Trophoblast cell (in vitro differentiated cells and primary cell): ENCODE measurements around the gene ANP32D.
"Not testable (repeated sequence)": the region's sequence is repeated elsewhere in the genome, so short reads cannot be mapped to it uniquely, and the experiment has no call there.

Experiments used
- DNase-seq, 2 donors: peaks; one replicate each; pipeline ENCODE4 v3.0.0-alpha.2; 2016
- H2AFZ ChIP-seq: 2 replicates; pipeline ENCODE4 v1.6.1; 2013; ENCODE audit warnings: low read length, moderate library complexity, mild to moderate bottlenecking; ENCODE audit not compliant: insufficient read depth, poor library complexity
- H2AK5ac ChIP-seq: 2 replicates; pipeline ENCODE4 v1.6.1; 2013; ENCODE audit warnings: mild to moderate bottlenecking, low read length
- H2BK120ac ChIP-seq: 2 replicates; pipeline ENCODE4 v1.6.1; 2013; ENCODE audit warnings: low read length, mild to moderate bottlenecking, moderate library complexity; ENCODE audit not compliant: insufficient read depth, poor library complexity
- H2BK12ac ChIP-seq: 2 replicates; pipeline ENCODE4 v1.6.1; 2013; ENCODE audit warnings: mild to moderate bottlenecking, low read length, moderate library complexity
- H2BK5ac ChIP-seq: 2 replicates; pipeline ENCODE4 v1.6.1; 2013; ENCODE audit warnings: low read length, low read depth, moderate library complexity, mild to moderate bottlenecking; ENCODE audit not compliant: poor library complexity
- H3K14ac ChIP-seq: 2 replicates; pipeline ENCODE4 v1.6.1; 2013; ENCODE audit warnings: mild to moderate bottlenecking, low read length
- H3K18ac ChIP-seq: 2 replicates; pipeline ENCODE4 v1.6.1; 2013; ENCODE audit warnings: mild to moderate bottlenecking, low read length
- H3K23ac ChIP-seq: 2 replicates; pipeline ENCODE4 v1.6.1; 2013; ENCODE audit warnings: low read length
- H3K27ac ChIP-seq: 2 replicates; pipeline ENCODE4 v1.5.1; 2013; ENCODE audit warnings: low read depth, mild to moderate bottlenecking, inconsistent platforms, low read length, moderate library complexity
- H3K27me3 ChIP-seq: 2 replicates; pipeline ENCODE4 v1.6.1; 2013; ENCODE audit warnings: inconsistent platforms, mild to moderate bottlenecking, low read length, moderate library complexity; ENCODE audit not compliant: insufficient read depth
- H3K36me3 ChIP-seq, 2 experiments: 1 replicate in 1 of 2; 2 replicates in 1 of 2; pipeline ENCODE4 v1.6.1; 2013; ENCODE audit warnings: low read length in 2 of 2, mild to moderate bottlenecking in 2 of 2, moderate library complexity in 1 of 2; ENCODE audit not compliant: insufficient read depth in 2 of 2, control insufficient read depth in 1 of 2
- H3K4ac ChIP-seq: 2 replicates; pipeline ENCODE4 v1.6.1; 2013; ENCODE audit warnings: low read depth, mild to moderate bottlenecking, low read length, moderate library complexity
- H3K4me1 ChIP-seq, 2 experiments: 1 replicate in 1 of 2; 2 replicates in 1 of 2; pipeline ENCODE4 v1.6.1; 2013; ENCODE audit warnings: low read length in 2 of 2, mild to moderate bottlenecking in 2 of 2, moderate library complexity in 1 of 2; ENCODE audit not compliant: insufficient read depth in 2 of 2, control insufficient read depth in 1 of 2
- H3K4me2 ChIP-seq: 2 replicates; pipeline ENCODE4 v1.6.1; 2013; ENCODE audit warnings: inconsistent platforms, mild to moderate bottlenecking, low read length, moderate library complexity
- H3K4me3 ChIP-seq: 2 replicates; pipeline ENCODE4 v1.5.1; 2013; ENCODE audit warnings: mild to moderate bottlenecking, low read depth, low read length, inconsistent platforms
- H3K79me1 ChIP-seq: one replicate; pipeline ENCODE4 v1.6.1; 2013; ENCODE audit warnings: low read length
- H3K79me2 ChIP-seq: 2 replicates; pipeline ENCODE4 v1.6.1; 2013; ENCODE audit warnings: low read length, mild to moderate bottlenecking; ENCODE audit not compliant: control insufficient read depth, insufficient read depth, poor library complexity
- H3K9ac ChIP-seq: 2 replicates; pipeline ENCODE4 v1.6.1; 2013; ENCODE audit warnings: mild to moderate bottlenecking, low read length
- H3K9me3 ChIP-seq: 2 replicates; pipeline ENCODE4 v1.6.1; 2013; ENCODE audit warnings: low read depth, mild to moderate bottlenecking, control low read depth, inconsistent platforms, low read length; ENCODE audit not compliant: insufficient read depth
- H4K12ac ChIP-seq: 2 replicates; pipeline ENCODE4 v1.6.1; 2013; ENCODE audit warnings: low read depth, mild to moderate bottlenecking, low read length, moderate library complexity
- H4K8ac ChIP-seq: 2 replicates; pipeline ENCODE4 v1.6.1; 2013; ENCODE audit warnings: low read depth, mild to moderate bottlenecking, low read length, moderate library complexity
- H4K91ac ChIP-seq: one replicate; pipeline ENCODE4 v1.6.1; 2013; ENCODE audit warnings: low read depth, mild to moderate bottlenecking, low read length, moderate library complexity
- WGBS: extraction: QIAGEN DNeasy Blood & Tissue Kit; methylation state at CpG from one replicate; pipeline ENCODE4 v1.1.7; 2013; ENCODE audit warnings: missing lambda C conversion rate; ENCODE audit not compliant: insufficient read length, insufficient coverage; ENCODE audit errors: extremely low coverage; 5-methylcytosine and 5-hydroxymethylcytosine counted together

The ANP32D gene

DNA sequence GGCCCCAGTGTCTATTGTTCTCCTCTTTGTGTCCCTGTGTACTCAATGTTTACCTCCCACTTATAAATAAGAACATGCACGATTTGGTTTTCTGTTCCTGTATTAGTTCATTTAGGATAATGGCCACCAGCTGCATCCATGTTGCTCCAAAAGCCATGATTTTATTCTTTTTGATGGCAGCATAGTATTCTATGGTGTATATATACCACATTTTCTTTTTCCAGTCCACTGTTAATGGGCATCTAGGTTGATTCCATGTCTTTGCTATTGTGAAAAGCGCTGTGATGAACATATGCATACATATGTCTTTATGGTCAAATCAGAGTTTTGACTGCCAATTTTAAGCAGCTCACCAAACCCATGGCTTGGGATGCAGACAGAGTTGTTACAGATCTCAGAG lies 17.2 kb upstream of the ANP32D start:
- no peak overlapping the region for H3K14ac ChIP-seq
- no peaks in the 10 kb centered on the region for H3K79me2 ChIP-seq
- no peak overlapping the region for H2BK5ac ChIP-seq
- no peak overlapping the region for H4K12ac ChIP-seq
- no peak overlapping the region for H3K4me3 ChIP-seq
- no peaks in the 10 kb centered on the region for H3K27me3 ChIP-seq
- no peak overlapping the region for H2AK5ac ChIP-seq
- WGBS: no CpG with 5 or more reads among the region's 2 CpGs
- H3K36me3 ChIP-seq: no peaks in the 10 kb centered on the region
- DNase-seq: no peak
- H3K27ac ChIP-seq: no peak overlapping the region
- no peaks in the 10 kb centered on the region for H3K4me1 ChIP-seq
- H4K8ac ChIP-seq: no peak overlapping the region
- no peak overlapping the region for H2BK12ac ChIP-seq
- no peaks in the 10 kb centered on the region for H3K79me1 ChIP-seq
- H4K91ac ChIP-seq: no peak overlapping the region
- no peak overlapping the region for H3K9ac ChIP-seq
- no peak overlapping the region for H3K4me2 ChIP-seq
- no peak overlapping the region for H2AFZ ChIP-seq
- H3K23ac ChIP-seq: no peak overlapping the region
- no peak overlapping the region for H3K18ac ChIP-seq
- H2BK120ac ChIP-seq: no peak overlapping the region
- peaks cover 4% of the 10 kb centered on the region for H3K9me3 ChIP-seq
- H3K4ac ChIP-seq: no peak overlapping the region

DNA sequence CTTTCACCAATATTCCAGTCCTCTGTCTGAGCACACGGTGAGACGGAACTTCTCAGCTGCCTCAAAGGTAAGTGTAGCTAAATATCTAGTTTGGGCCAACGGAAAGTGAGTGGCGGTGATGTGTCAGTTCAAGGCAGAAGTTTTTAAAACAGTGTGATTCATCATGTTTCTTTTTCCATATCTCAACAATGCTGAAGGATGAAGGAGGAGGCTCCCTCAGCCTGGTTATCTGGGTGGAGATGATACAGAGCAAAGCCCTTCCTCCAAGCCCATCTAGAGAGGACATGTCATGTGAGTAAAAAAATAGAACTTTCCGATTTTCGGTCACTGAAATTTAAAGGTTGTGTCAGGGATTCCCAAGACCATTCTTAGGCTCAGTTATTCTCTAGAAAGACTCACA lies 13.1 kb upstream of the ANP32D start:
- Histone ChIP-seq H3K4me3 (no peak overlapping the region), H2BK12ac (no peak overlapping the region)
- no CpG with 5 or more reads among the region's 6 CpGs for WGBS

DNA sequence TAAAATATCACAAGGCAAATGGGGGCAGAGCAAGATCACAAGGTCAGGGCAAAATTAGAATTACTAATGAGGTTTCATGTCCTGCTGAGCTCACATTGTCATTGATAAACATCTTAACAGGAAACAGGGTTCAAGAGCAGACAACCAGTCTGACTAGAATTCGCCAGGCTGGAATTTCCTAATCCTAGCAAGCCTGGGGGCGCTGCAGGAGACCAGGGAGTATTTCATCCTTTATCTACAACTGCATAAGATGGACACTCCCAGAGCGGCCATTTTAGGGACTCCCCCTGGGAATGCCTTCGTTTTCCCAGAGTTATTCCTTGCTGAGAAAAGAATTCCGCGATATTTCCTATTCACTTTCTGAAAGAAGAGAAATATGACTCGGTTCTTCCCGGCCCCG lies 3.3 kb upstream of the ANP32D start:
- not testable (repeated sequence) for H2AFZ ChIP-seq, H2BK5ac ChIP-seq, H2BK12ac ChIP-seq, H2BK120ac ChIP-seq, H2AK5ac ChIP-seq, DNase-seq, H3K9me3 ChIP-seq, H3K9ac ChIP-seq, H3K79me2 ChIP-seq, H3K27me3 ChIP-seq, H4K12ac ChIP-seq, H3K4me2 ChIP-seq, H3K36me3 ChIP-seq, H3K14ac ChIP-seq, H3K18ac ChIP-seq, H3K4me1 ChIP-seq, H3K4me3 ChIP-seq, H4K8ac ChIP-seq, H4K91ac ChIP-seq, H3K4ac ChIP-seq, H3K27ac ChIP-seq, H3K79me1 ChIP-seq, H3K23ac ChIP-seq
- WGBS: no CpG with 5 or more reads among the region's 9 CpGs

More for the DNA sequence above, 13.1 kb upstream of the ANP32D start:
- Histone ChIP-seq H3K9me3 (peaks cover 2% of the 10 kb centered on the region), H2AK5ac (no peak overlapping the region), H4K12ac (no peak overlapping the region), H3K79me1 (no peaks in the 10 kb centered on the region), H3K27me3 (no peaks in the 10 kb centered on the region), H3K14ac (no peak overlapping the region), H2AFZ (no peak overlapping the region), H3K36me3 (no peaks in the 10 kb centered on the region), H3K23ac (no peak overlapping the region), H3K79me2 (no peaks in the 10 kb centered on the region), H2BK5ac (no peak overlapping the region), H3K4me2 (no peak overlapping the region), H3K18ac (no peak overlapping the region), H4K8ac (no peak overlapping the region), H3K4me1 (no peaks in the 10 kb centered on the region), H2BK120ac (no peak overlapping the region), H3K9ac (no peak overlapping the region), H3K4ac (no peak overlapping the region), H4K91ac (no peak overlapping the region), H3K27ac (no peak overlapping the region)
- DNase-seq: no peak

DNA sequence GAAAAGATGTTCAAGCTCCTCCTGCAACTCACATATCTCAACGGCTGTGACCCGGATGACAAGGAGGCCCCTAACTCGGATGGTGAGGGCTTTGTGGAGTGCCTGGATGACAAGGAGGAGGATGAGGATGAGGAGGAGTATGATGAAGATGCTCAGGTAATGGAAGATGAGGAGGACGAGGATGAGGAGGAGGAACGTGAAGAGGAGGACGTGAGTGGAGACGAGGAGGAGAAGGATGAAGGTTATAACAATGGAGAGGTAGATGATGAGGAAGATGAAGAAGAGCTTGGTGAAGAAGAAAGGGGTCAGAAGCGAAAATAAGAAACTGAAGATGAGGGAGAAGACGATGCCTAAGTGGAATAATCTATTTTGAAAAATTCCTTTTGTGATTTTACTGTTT lies 702 bp downstream of the ANP32D start:
- no peak overlapping the region for H4K8ac ChIP-seq
- H3K9ac ChIP-seq: no peak overlapping the region
- no peak overlapping the region for H2BK5ac ChIP-seq
- no peak overlapping the region for H3K18ac ChIP-seq
- no peak overlapping the region for H4K91ac ChIP-seq
- H2BK120ac ChIP-seq: no peak overlapping the region
- H3K23ac ChIP-seq: no peak overlapping the region
- no peak overlapping the region for H3K4me2 ChIP-seq
- H3K4ac ChIP-seq: no peak overlapping the region
- no peaks in the 10 kb centered on the region for H3K4me1 ChIP-seq
- 100% methylated on average over 4 of the region's 9 CpGs for WGBS
- no peak overlapping the region for H2AFZ ChIP-seq
- no peaks in the 10 kb centered on the region for H3K36me3 ChIP-seq
- H2BK12ac ChIP-seq: no peak overlapping the region
- H3K9me3 ChIP-seq: peaks cover 13% of the 10 kb centered on the region
- no peaks in the 10 kb centered on the region for H3K27me3 ChIP-seq
- H3K79me2 ChIP-seq: no peaks in the 10 kb centered on the region
- no peak overlapping the region for H3K14ac ChIP-seq
- no peak overlapping the region for H3K27ac ChIP-seq
- H4K12ac ChIP-seq: no peak overlapping the region
- H3K79me1 ChIP-seq: no peaks in the 10 kb centered on the region
- no peak for DNase-seq
- no peak overlapping the region for H2AK5ac ChIP-seq
- no peak overlapping the region for H3K4me3 ChIP-seq
